Measurements from ENCODE around the gene NHSL2.

GRCh38 chrX:72027024-72027913 lies 116.6 kb downstream of the NHSL2 start:
- TF ChIP-seq CTCF (conservative IDR thresholded peaks at IDR 0.05; ENCODE audit: low read length) (no peak), EZH2phosphoT487 (IDR thresholded peaks at IDR 0.05; ENCODE audit: borderline replicate concordance, low read depth, low read length) (no peak)
